ENCODE data around the gene CLEC9A.

The CLEC9A gene

GRCh38 chr12:10048526-10048925 lies 18.0 kb downstream of the CLEC9A start:
- no peaks in the 10 kb centered on the region for H3K27me3 Mint-ChIP-seq (ENCODE audit: low read depth)
- H3K4me1 Mint-ChIP-seq = no peaks in the 10 kb centered on the region
- H3K4me3 Mint-ChIP-seq = no peak overlapping the region
- H3K36me3 Mint-ChIP-seq (ENCODE audit: low read depth) = no peaks in the 10 kb centered on the region
- no peak for TF ChIP-seq CTCF (IDR thresholded peaks at IDR 0.05; ENCODE audit: unreplicated experiment in 3 of 3)
- H3K27ac Mint-ChIP-seq = no peak overlapping the region
- H3K9me3 Mint-ChIP-seq = no peaks in the 10 kb centered on the region

- Mint-ChIP-seq H3K27me3 (ENCODE audit: low read depth) (no peaks in the 10 kb centered on the region), H3K9me3 (no peaks in the 10 kb centered on the region), H3K27ac (no peak overlapping the region), H3K36me3 (ENCODE audit: low read depth) (no peaks in the 10 kb centered on the region), H3K4me3 (no peak overlapping the region), H3K4me1 (no peaks in the 10 kb centered on the region)
- TF ChIP-seq CTCF (IDR thresholded peaks at IDR 0.05; ENCODE audit: unreplicated experiment in 3 of 3) = no peak
Observed at GRCh38 chr12:10052193-10052913, 21.9 kb downstream of the CLEC9A start.

- Mint-ChIP-seq H3K27ac (no peak overlapping the region), H3K4me1 (no peaks in the 10 kb centered on the region), H3K4me3 (no peak overlapping the region), H3K9me3 (no peaks in the 10 kb centered on the region), H3K36me3 (ENCODE audit: low read depth) (no peaks in the 10 kb centered on the region), H3K27me3 (ENCODE audit: low read depth) (no peaks in the 10 kb centered on the region)
- no peak for TF ChIP-seq CTCF (IDR thresholded peaks at IDR 0.05; ENCODE audit: unreplicated experiment in 3 of 3)
Observed at GRCh38 chr12:10058387-10058786, 27.9 kb downstream of the CLEC9A start.

- H3K9me3 Mint-ChIP-seq = no peaks in the 10 kb centered on the region
- no peaks in the 10 kb centered on the region for H3K36me3 Mint-ChIP-seq (ENCODE audit: low read depth)
- no peak overlapping the region for H3K4me3 Mint-ChIP-seq
- H3K27me3 Mint-ChIP-seq (ENCODE audit: low read depth) = no peaks in the 10 kb centered on the region
- no peak overlapping the region for H3K27ac Mint-ChIP-seq
- TF ChIP-seq CTCF (IDR thresholded peaks at IDR 0.05; ENCODE audit: unreplicated experiment in 3 of 3) = no peak
- peaks cover 15% of the 10 kb centered on the region for H3K4me1 Mint-ChIP-seq
Observed at GRCh38 chr12:10065241-10065640, 34.8 kb downstream of the CLEC9A start.

GRCh38 chr12:10067264-10067663 lies 36.8 kb downstream of the CLEC9A start:
- Mint-ChIP-seq H3K4me3 (no peak overlapping the region), H3K27ac (peak overlapping the region in 1 of 3 experiments; percentile 29), H3K4me1 (peaks cover 15% of the 10 kb centered on the region), H3K36me3 (ENCODE audit: low read depth) (no peaks in the 10 kb centered on the region), H3K9me3 (no peaks in the 10 kb centered on the region), H3K27me3 (ENCODE audit: low read depth) (no peaks in the 10 kb centered on the region)
- no peak for TF ChIP-seq CTCF (IDR thresholded peaks at IDR 0.05; ENCODE audit: unreplicated experiment in 3 of 3)

- Mint-ChIP-seq H3K4me1 (peaks cover 15% of the 10 kb centered on the region), H3K36me3 (ENCODE audit: low read depth) (no peaks in the 10 kb centered on the region), H3K9me3 (no peaks in the 10 kb centered on the region), H3K4me3 (no peak overlapping the region), H3K27ac (peak overlapping the region; percentile 29 to 85 (median 81)), H3K27me3 (ENCODE audit: low read depth) (no peaks in the 10 kb centered on the region)
- TF ChIP-seq CTCF (IDR thresholded peaks at IDR 0.05; ENCODE audit: unreplicated experiment in 3 of 3) = no peak
Observed at GRCh38 chr12:10067942-10068341, 37.5 kb downstream of the CLEC9A start.
